SK-N-SH (cell line): Measurements from ENCODE around the gene WNT16.

Experiments
- CTCF ChIP-seq: fragments of 200-600 bp; sonication (generic); IDR thresholded peaks from 2 replicates; pipeline ENCODE4 v1.6.1; 2017; ENCODE audit warnings: antibody characterized with exemption, mild to moderate bottlenecking, moderate library complexity
- JUND ChIP-seq: IDR thresholded peaks from 2 replicates; pipeline ENCODE4 v1.4.0; 2012
- POLR2AphosphoS5 ChIP-seq: IDR thresholded peaks from 2 replicates; pipeline ENCODE4 v1.6.1; 2012; ENCODE audit warnings: low read depth, low read length
- SIN3A ChIP-seq: IDR thresholded peaks from 2 replicates; pipeline ENCODE4 v1.6.1; 2012; ENCODE audit warnings: low read depth, mild to moderate bottlenecking, low read length, moderate library complexity, borderline replicate concordance
- USF2 ChIP-seq: fragments of 150-350 bp; IDR thresholded peaks from 2 replicates; pipeline ENCODE4 v1.6.1; 2017; ENCODE audit warnings: antibody characterized with exemption, low read length, low read depth, borderline replicate concordance

DNA sequence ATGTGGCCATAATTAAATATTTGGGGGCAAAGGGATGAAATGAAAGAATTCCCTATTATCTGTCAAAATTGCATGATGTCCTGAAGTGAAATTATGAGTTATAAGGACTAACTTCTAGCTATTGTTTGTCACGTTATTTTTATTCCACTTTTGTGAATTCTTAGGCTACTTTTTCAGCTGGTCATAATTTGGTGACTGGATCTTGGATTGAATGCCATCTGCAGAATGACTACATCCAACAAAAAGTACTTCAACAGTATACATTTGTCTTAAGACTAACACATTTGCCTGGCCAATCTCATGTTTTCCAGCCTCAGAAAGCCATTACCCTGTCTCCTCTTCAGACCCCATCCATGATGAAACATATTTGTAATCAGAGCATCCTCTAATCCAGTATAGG lies 48.1 kb upstream of the WNT16 start:
- no peak for TF ChIP-seq POLR2AphosphoS5
- no peak for TF ChIP-seq USF2
- no peak for TF ChIP-seq JUND
- TF ChIP-seq CTCF: no peak
- TF ChIP-seq SIN3A: no peak
